Fibroblast of upper back skin (primary cell): Measurements from ENCODE around the gene GRM6.

ENCODE experiments used
- DNase-seq: peaks from one replicate; pipeline ENCODE4 v3.0.0-alpha.2; 2013

The GRM6 gene

GRCh38 chr5:178994580-178995340, at the start of gene GRM6:
Gene GRM6 (minus strand): TSS chr5:178995320. CDS start chr5:178994944, 376 bp downstream.
- DNase-seq: no peak

GRCh38 chr5:179044765-179045164, 49.6 kb upstream of the GRM6 start:
- no peak for DNase-seq

- DNase-seq: no peak
Observed at GRCh38 chr5:179033004-179033580, 38.0 kb upstream of the GRM6 start.

GRCh38 chr5:179023528-179024189, 28.5 kb upstream of the GRM6 start, which contains the start of gene ZNF879:
Gene ZNF879 (plus strand): TSS chr5:179023804. CDS start chr5:179025005, 1,201 bp downstream.
- DNase-seq: peak; percentile 96

GRCh38 chr5:179008667-179009066, 13.5 kb upstream of the GRM6 start:
- DNase-seq: no peak

GRCh38 chr5:179006564-179006963, 11.4 kb upstream of the GRM6 start:
- no peak for DNase-seq

GRCh38 chr5:178998441-178998840, 3.3 kb upstream of the GRM6 start:
- DNase-seq: no peak

GRCh38 chr5:178997191-178997590, 2.1 kb upstream of the GRM6 start:
- no peak for DNase-seq

GRCh38 chr5:178996156-178996555, 1.0 kb upstream of the GRM6 start:
- DNase-seq: no peak

- DNase-seq: no peak
Observed at GRCh38 chr5:178995341-178995690, 196 bp upstream of the GRM6 start.

GRCh38 chr5:178993955-178994579, 1.1 kb downstream of the GRM6 start:
- no peak for DNase-seq

GRCh38 chr5:178993236-178993765, 1.8 kb downstream of the GRM6 start:
- DNase-seq: no peak

- no peak for DNase-seq
Observed at GRCh38 chr5:178992291-178992895, 2.7 kb downstream of the GRM6 start.

- no peak for DNase-seq
Observed at GRCh38 chr5:178991190-178992145, 3.7 kb downstream of the GRM6 start.

GRCh38 chr5:178990491-178990890, 4.6 kb downstream of the GRM6 start:
- DNase-seq: no peak

- no peak for DNase-seq
Observed at GRCh38 chr5:178989311-178989710, 5.8 kb downstream of the GRM6 start.

GRCh38 chr5:178988436-178989220, 6.5 kb downstream of the GRM6 start:
- DNase-seq: no peak

- DNase-seq: no peak
Observed at GRCh38 chr5:178986326-178986960, 8.7 kb downstream of the GRM6 start.

- DNase-seq: no peak
Observed at GRCh38 chr5:178984145-178985072, 10.7 kb downstream of the GRM6 start.
